LoVo (cell line): Measurements from ENCODE around the gene EZH1.
"Not testable (repeated sequence)": the region's sequence is repeated elsewhere in the genome, so short reads cannot be mapped to it uniquely, and the experiment has no call there.

ENCODE experiments used
- DNase-seq: peaks from one replicate; pipeline ENCODE4 v3.0.0-alpha.2; 2016; ENCODE audit warnings: low spot score

EZH1 gene

GRCh38 chr17:42772945-42773289, 28.1 kb upstream of the EZH1 start:
- DNase-seq = no peak

GRCh38 chr17:42769964-42770363, 25.1 kb upstream of the EZH1 start:
- not testable (repeated sequence) for DNase-seq

DNA sequence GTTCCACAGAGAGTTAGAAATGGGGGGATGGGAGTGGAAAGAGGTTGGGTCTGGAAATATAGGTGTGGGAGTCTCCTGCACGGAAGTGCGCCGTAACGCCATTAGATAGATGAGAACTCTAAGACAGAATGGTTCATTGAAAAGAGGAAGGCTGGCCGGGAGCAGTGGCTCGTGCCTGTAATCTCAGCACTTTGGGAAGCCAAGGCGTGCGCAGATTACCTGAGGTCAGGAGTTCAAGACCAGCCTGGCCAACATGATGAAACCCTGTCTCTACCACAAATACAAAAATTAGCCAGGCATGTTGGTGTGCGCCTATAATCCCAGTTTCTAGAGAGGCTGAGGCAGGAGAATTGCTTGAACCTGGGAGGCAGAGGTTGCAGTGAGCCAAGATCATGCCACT, 23.2 kb upstream of the EZH1 start:
- DNase-seq = not testable (repeated sequence)

DNA sequence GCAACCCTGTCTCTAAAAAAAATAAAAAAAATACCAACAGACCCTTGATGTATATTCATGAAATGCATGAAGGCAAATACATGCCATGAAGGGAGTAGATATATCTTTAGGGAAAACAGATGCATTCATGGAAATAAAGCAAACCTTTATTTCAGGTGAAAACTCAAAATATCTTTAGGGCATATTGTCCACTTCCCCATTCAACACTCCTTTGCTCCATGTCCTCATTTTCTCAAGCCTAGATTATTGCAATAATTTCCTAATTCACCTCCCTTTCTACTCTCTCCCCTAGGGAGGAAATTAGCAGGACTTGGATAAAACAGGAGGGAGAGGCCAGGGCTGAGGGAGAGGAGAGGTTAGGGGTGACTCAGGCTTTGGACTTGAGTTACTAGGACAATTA, 22.7 kb upstream of the EZH1 start:
- DNase-seq = no peak

DNA sequence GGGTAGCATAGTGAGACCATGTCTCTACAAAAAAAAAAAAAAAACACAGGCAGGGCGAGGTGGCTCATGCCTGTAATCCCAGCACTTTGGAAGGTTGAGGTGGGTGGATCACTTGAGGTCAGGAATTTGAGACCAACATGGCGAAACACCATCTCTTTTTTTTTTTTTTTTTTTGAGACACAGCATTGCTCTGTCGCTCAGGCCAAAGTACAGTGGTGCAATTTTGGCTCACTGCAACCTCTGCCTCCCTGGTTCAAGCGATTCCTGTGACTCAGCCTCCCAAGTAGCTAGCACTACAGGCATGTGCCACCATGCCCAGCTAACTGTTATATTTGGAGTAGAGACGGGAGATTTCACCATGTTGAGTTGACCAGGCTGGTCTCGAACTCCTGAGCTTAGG, 21.3 kb upstream of the EZH1 start:
- no peak for DNase-seq

DNA sequence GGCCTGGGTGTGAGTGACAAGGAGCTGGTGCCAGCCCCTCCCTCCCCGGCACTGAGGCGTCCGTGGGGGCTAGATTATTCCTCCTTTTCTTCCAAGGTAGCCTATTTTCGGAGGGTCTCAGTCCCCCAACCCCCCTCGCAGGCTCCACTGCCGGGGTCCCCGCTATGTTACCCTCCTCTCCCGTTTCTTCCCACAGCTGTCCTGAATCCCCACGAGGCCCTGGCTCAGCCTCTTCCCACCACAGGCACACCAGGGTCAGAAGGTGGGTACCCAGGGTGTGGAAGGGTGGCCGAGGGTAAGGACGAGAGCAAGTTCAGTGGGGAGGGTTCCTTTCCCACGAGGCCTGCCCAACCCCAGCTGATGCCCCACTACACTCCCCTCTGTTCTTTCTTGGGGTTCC, 16.8 kb upstream of the EZH1 start:
- DNase-seq = no peak

- no peak for DNase-seq
These were observed 16.1 kb upstream of the EZH1 start, which contains the start of gene RAMP2 for GRCh38 chr17:42760652-42761581. Gene RAMP2, plus strand, starts transcription at chr17:42761227. Its CDS starts 35 bp downstream, at chr17:42761262.

- no peak for DNase-seq
These were observed 15.3 kb upstream of the EZH1 start for GRCh38 chr17:42759982-42760651.

DNA sequence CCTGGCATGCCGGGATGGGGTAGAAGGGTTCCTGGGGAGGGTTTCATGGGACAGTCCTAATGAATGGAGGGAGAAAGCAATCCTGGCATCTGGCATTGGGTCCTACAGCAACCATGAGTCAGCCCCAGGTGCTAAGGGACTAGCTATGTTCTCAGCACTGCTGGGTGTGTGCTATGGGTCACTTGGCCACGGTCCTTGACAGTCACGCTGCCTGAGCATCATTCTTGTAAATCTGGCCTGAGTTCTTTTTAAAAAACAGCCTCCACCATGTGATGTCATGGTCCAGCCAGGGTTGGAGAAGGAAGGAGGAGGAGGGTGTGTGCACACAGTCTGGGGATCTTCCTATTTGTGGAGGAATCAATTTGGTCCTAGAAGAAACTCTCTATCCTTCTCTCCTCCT, 9.9 kb upstream of the EZH1 start:
- no peak for DNase-seq

GRCh38 chr17:42751628-42752027, 6.8 kb upstream of the EZH1 start:
- DNase-seq = no peak

GRCh38 chr17:42750739-42751344, 6.0 kb upstream of the EZH1 start:
- no peak for DNase-seq

- no peak for DNase-seq
These were observed 4.3 kb upstream of the EZH1 start for GRCh38 chr17:42748908-42749798.

- no peak for DNase-seq
These were observed 3.5 kb upstream of the EZH1 start for GRCh38 chr17:42748202-42748907.

- peak; percentile 77 for DNase-seq
These were observed 496 bp downstream of the EZH1 start for GRCh38 chr17:42744283-42744805.

- no peak for DNase-seq
These were observed 1.1 kb downstream of the EZH1 start for GRCh38 chr17:42743595-42744282.

GRCh38 chr17:42742916-42743315, 1.9 kb downstream of the EZH1 start:
- DNase-seq = not testable (repeated sequence)

DNA sequence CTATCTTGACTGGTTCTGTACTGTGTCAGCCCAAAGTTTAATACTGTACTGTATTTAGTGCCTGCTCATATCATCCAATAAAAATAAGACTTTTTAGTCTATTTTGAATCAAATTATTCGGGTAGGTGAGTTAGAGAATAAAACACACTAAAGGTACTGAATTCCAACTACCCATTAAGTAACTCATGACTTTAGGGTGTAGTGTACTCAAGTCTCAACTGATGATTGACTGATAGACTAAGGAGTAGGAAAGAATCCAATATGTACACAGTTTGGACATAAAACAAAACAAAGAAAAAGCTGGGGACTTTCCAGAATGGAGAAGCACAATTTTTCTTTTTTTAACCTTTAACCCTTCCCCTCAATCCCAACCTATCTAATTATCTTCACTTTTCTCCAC, 4.1 kb downstream of the EZH1 start:
- no peak for DNase-seq

DNA sequence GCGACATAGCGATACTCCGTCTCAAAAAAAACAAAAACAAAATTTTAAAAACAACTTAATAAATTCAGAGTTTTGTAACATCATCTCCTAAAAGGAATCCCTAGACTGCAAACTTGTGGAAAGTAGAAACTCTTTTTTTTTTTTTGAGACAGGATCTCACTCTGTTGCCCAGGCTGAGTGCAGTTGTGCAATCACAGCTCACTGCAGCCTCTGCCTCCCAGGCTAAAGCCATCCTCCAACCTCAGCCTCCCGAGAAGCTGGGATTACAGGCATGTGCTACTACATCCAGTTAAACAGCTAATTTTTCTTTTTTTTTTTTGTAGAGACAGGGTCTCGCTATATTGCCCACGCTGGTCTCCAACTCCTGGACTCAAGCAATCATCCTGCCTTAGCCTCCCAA, 19.7 kb downstream of the EZH1 start:
- DNase-seq = no peak

DNA sequence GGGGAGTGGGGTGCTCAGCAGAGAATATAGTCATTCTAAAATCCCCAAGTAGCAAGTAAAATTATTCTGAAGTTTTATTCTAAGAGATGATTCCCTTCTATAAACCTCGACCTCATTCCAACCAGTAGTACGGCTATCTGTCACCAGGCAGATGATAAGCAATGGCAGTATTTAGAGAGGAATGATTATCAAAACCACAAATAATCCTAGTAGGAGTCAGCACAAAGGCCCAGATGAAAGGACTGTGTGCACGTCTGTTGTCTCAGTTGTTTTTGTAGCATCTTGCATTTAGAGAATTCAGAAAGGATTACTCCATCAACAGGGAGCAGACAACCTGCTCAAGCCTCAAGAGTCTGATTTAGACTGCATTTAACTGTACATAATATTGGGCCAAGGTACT, 21.2 kb downstream of the EZH1 start:
- no peak for DNase-seq

DNA sequence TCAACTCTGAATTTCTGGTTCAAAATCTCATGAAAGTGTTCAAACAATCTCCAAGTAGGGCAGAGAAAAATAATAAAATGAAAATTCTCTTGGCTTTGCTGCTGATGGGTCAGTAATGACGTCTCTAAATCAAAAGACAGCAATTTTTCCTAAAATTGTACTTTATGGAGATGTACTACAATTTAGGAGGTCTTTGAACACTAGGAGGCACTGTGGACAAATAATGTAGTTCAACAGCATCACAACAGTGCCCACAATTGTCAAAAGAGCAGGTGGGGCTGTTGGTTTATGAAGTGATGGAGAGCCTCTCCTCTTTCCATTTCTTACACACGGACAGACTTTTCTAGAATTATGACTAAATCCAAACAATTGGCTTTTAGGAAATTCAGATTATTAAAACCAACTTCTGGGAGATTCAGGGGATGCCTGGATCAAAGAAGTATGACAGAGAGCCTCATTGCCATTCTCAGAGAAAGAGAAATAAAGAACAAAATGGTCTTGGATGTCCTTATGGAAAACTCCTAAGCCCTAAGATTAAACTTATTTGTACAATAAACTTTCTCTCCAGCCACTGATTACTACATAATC, 23.8 kb downstream of the EZH1 start:
- peak; percentile 52 for DNase-seq
